ENCODE results near the gene MMEL1.
"Not testable (repeated sequence)": the region's sequence is repeated elsewhere in the genome, so short reads cannot be mapped to it uniquely, and the experiment has no call there.

MMEL1 gene

GRCh38 chr1:2555634-2556276 lies 77.1 kb downstream of the MMEL1 start:
- H3K27ac Mint-ChIP-seq: peak overlapping the region; percentile 98
- H3K4me1 Mint-ChIP-seq: peaks cover 25% of the 10 kb centered on the region
- ATAC-seq (ENCODE audit: low read depth) (peak; percentile 57), DNase-seq (ENCODE audit: low spot score in 2 of 2) (peak; percentile 68 to 73)
- H3K27me3 Mint-ChIP-seq: no peaks in the 10 kb centered on the region
- no peaks in the 10 kb centered on the region for H3K9me3 Mint-ChIP-seq
- peak overlapping the region; percentile 92 for H3K4me3 Mint-ChIP-seq
- peaks cover 4% of the 10 kb centered on the region for H3K36me3 Mint-ChIP-seq

GRCh38 chr1:2554621-2555387 lies 78.0 kb downstream of the MMEL1 start:
- Mint-ChIP-seq H3K36me3 (peaks cover 4% of the 10 kb centered on the region), H3K4me1 (peaks cover 29% of the 10 kb centered on the region), H3K27ac (peak overlapping the region; percentile 98), H3K4me3 (peak overlapping the region; percentile 92), H3K27me3 (no peaks in the 10 kb centered on the region), H3K9me3 (no peaks in the 10 kb centered on the region)
- DNase-seq (ENCODE audit: low spot score in 2 of 2) (peak in 1 of 2 donors; percentile 63), ATAC-seq (ENCODE audit: low read depth) (peak; percentile 28)

- Mint-ChIP-seq H3K4me3 (peak overlapping the region; percentile 57), H3K4me1 (peaks cover 32% of the 10 kb centered on the region), H3K27ac (peak overlapping the region; percentile 98), H3K9me3 (no peaks in the 10 kb centered on the region), H3K36me3 (peaks cover 4% of the 10 kb centered on the region), H3K27me3 (no peaks in the 10 kb centered on the region)
- DNase-seq (ENCODE audit: low spot score in 2 of 2) (no peak), ATAC-seq (ENCODE audit: low read depth) (no peak)
Measured at GRCh38 chr1:2553871-2554620, 78.8 kb downstream of the MMEL1 start.

GRCh38 chr1:2553076-2553475 lies 79.7 kb downstream of the MMEL1 start:
- ATAC-seq (ENCODE audit: low read depth); H3K9me3 Mint-ChIP-seq; H3K4me3 Mint-ChIP-seq; DNase-seq (ENCODE audit: low spot score in 2 of 2); H3K27ac Mint-ChIP-seq; H3K36me3 Mint-ChIP-seq; H3K27me3 Mint-ChIP-seq: not testable (repeated sequence)
- H3K4me1 Mint-ChIP-seq: peaks cover 29% of the 10 kb centered on the region

- no peaks in the 10 kb centered on the region for H3K9me3 Mint-ChIP-seq
- H3K4me1 Mint-ChIP-seq: peaks cover 24% of the 10 kb centered on the region
- H3K4me3 Mint-ChIP-seq: no peak overlapping the region
- H3K36me3 Mint-ChIP-seq: no peaks in the 10 kb centered on the region
- DNase-seq (ENCODE audit: low spot score in 2 of 2): no peak
- peak overlapping the region; percentile 55 for H3K27ac Mint-ChIP-seq
- H3K27me3 Mint-ChIP-seq: no peaks in the 10 kb centered on the region
- no peak for ATAC-seq (ENCODE audit: low read depth)
Measured at GRCh38 chr1:2552189-2552588, 80.6 kb downstream of the MMEL1 start.

- H3K4me1 Mint-ChIP-seq: peaks cover 27% of the 10 kb centered on the region
- DNase-seq (ENCODE audit: low spot score in 2 of 2); H3K27me3 Mint-ChIP-seq; H3K36me3 Mint-ChIP-seq; ATAC-seq (ENCODE audit: low read depth); H3K4me3 Mint-ChIP-seq; H3K9me3 Mint-ChIP-seq: not testable (repeated sequence)
- H3K27ac Mint-ChIP-seq: peak overlapping the region; percentile 93
Measured at GRCh38 chr1:2551544-2551943, 81.3 kb downstream of the MMEL1 start.

- H3K27ac Mint-ChIP-seq: peak overlapping the region; percentile 93
Measured at GRCh38 chr1:2550309-2550861, 82.4 kb downstream of the MMEL1 start.

GRCh38 chr1:2549367-2550029 lies 83.3 kb downstream of the MMEL1 start:
- H3K27me3 Mint-ChIP-seq; H3K36me3 Mint-ChIP-seq; H3K9me3 Mint-ChIP-seq; DNase-seq (ENCODE audit: low spot score in 2 of 2): not testable (repeated sequence)
- Mint-ChIP-seq H3K4me3 (peak overlapping the region; percentile 69), H3K4me1 (peaks cover 15% of the 10 kb centered on the region), H3K27ac (peak overlapping the region; percentile 93)
- peak; percentile 31 for ATAC-seq (ENCODE audit: low read depth)

More at GRCh38 chr1:2550309-2550861, 82.4 kb downstream of the MMEL1 start:
- not testable (repeated sequence) for H3K4me3 Mint-ChIP-seq; ATAC-seq (ENCODE audit: low read depth); H3K36me3 Mint-ChIP-seq; H3K27me3 Mint-ChIP-seq; H3K9me3 Mint-ChIP-seq; DNase-seq (ENCODE audit: low spot score in 2 of 2)
- H3K4me1 Mint-ChIP-seq: peaks cover 20% of the 10 kb centered on the region

- Mint-ChIP-seq H3K27me3 (no peaks in the 10 kb centered on the region), H3K4me3 (peak overlapping the region; percentile 90), H3K4me1 (peaks cover 14% of the 10 kb centered on the region), H3K36me3 (no peaks in the 10 kb centered on the region), H3K27ac (peak overlapping the region; percentile 93), H3K9me3 (no peaks in the 10 kb centered on the region)
- ATAC-seq (ENCODE audit: low read depth): peak; percentile 28
- peak; percentile 84 for DNase-seq (ENCODE audit: low spot score in 2 of 2)
Measured at GRCh38 chr1:2548068-2548589, 84.7 kb downstream of the MMEL1 start.

GRCh38 chr1:2547210-2548067 lies 85.4 kb downstream of the MMEL1 start:
- Mint-ChIP-seq H3K36me3 (no peaks in the 10 kb centered on the region), H3K4me3 (peak overlapping the region; percentile 90), H3K27ac (peak overlapping the region; percentile 93), H3K4me1 (peaks cover 14% of the 10 kb centered on the region), H3K9me3 (no peaks in the 10 kb centered on the region), H3K27me3 (no peaks in the 10 kb centered on the region)
- DNase-seq (ENCODE audit: low spot score in 2 of 2) (peak in 1 of 2 donors; percentile 45), ATAC-seq (ENCODE audit: low read depth) (peak; percentile 3)

- H3K27me3 Mint-ChIP-seq: no peaks in the 10 kb centered on the region
- H3K9me3 Mint-ChIP-seq: no peaks in the 10 kb centered on the region
- H3K36me3 Mint-ChIP-seq: no peaks in the 10 kb centered on the region
- ATAC-seq (ENCODE audit: low read depth): peak; percentile 31
- peak; percentile 67 to 69 for DNase-seq (ENCODE audit: low spot score in 2 of 2)
- peak overlapping the region; percentile 90 for H3K4me3 Mint-ChIP-seq
- H3K27ac Mint-ChIP-seq: peak overlapping the region; percentile 93
- peaks cover 14% of the 10 kb centered on the region for H3K4me1 Mint-ChIP-seq
Measured at GRCh38 chr1:2546515-2547209, 86.2 kb downstream of the MMEL1 start.
